ENCODE data around the gene COPZ2.
"Not testable (repeated sequence)": the region's sequence is repeated elsewhere in the genome, so short reads cannot be mapped to it uniquely, and the experiment has no call there.

The COPZ2 gene

DNA sequence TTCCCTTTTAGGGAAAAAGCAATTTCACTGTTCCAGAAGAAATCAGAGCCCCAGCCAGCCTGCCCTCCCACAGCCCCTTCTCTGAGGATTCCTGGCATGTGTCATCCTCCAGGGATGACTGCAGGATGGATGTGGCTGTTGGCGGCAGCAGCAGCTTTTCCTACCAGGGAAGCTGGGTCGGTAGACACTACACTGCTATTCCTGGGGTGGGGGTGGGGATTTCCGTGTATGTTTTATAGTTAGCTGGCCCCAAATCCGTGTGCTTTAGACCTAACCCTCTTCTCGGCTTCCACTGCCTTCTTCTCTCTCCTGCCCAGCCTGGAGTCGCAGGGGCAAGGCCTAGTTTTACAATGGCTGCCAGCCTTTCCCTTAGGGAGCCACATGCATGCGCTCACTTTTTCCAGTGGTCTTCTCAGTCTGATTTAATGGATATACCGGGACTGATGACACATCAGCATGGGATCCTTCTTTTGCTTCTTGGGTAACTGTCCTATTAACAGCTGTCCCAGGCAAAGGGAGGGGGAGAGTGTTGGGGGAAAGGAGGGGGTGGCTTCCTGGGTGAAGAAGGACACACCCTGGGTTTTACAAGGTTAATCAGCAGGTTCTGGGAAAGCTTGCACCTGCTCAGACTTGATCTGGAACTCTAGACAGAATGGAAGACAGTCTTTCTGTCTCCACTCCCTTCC lies 7.9 kb upstream of the COPZ2 start:
- no peak for DNase-seq (ENCODE audit: insufficient read length)
- FAIRE-seq = no peak

DNA sequence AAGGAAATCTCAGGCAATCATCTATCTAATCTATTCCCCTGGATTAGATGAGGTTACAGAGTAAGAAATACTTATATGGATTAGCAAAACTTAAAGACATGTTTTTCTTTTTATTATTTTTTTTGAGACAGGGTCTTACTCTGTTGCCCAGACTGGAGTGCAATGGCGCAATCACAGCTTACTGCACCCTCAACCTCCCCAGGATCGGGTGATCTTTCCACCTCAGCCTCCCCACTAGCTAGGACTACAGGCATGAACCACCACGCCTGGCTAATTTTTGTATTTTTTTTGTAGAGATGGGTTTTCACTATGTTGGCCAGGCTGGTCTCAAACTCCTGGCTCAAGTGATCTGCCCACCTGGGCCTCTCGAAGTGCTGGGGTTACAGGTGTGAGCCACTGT lies 7.3 kb upstream of the COPZ2 start:
- TF ChIP-seq POLR2A (IDR thresholded peaks at IDR 0.05; ENCODE audit: low read depth, low read length) = no peak
- no peak for TF ChIP-seq TAF1 (IDR thresholded peaks at IDR 0.05; ENCODE audit: borderline replicate concordance, low read depth, low read length)
- TF ChIP-seq POLR2AphosphoS5 (IDR thresholded peaks at IDR 0.05; ENCODE audit: low read depth, low read length) = no peak
- DNase-seq (ENCODE audit: insufficient read length) (no peak), FAIRE-seq (no peak)

More for the DNA sequence above, 7.9 kb upstream of the COPZ2 start:
- no peak for TF ChIP-seq TAF1 (IDR thresholded peaks at IDR 0.05; ENCODE audit: borderline replicate concordance, low read depth, low read length)
- no peak for TF ChIP-seq POLR2AphosphoS5 (IDR thresholded peaks at IDR 0.05; ENCODE audit: low read depth, low read length)
- TF ChIP-seq POLR2A (IDR thresholded peaks at IDR 0.05; ENCODE audit: low read depth, low read length) = no peak

DNA sequence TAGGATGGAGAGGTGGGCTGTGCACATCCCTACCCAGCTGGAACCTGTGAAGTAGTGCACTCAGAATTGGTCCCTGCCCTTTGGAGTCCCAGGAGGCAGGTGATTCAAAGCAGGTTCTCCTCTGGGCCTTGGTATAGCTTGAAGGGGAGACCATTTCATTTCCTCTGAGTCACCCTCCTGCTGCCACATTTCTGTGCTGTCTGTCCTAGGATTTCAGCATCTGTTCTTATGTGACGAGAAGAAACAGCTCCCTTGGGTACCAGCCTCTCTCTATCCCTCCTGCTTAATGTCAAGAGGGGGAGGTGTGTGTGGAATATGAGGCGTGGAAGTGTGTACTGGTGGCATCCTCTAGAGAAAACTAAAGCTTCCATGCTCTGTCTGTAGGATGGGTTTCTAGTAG lies 5.6 kb upstream of the COPZ2 start:
- no peak for DNase-seq (ENCODE audit: insufficient read length)
- no peak for FAIRE-seq
- no peak for TF ChIP-seq POLR2A (IDR thresholded peaks at IDR 0.05; ENCODE audit: low read depth, low read length)
- TF ChIP-seq POLR2AphosphoS5 (IDR thresholded peaks at IDR 0.05; ENCODE audit: low read depth, low read length) = no peak
- TF ChIP-seq TAF1 (IDR thresholded peaks at IDR 0.05; ENCODE audit: borderline replicate concordance, low read depth, low read length) = no peak

DNA sequence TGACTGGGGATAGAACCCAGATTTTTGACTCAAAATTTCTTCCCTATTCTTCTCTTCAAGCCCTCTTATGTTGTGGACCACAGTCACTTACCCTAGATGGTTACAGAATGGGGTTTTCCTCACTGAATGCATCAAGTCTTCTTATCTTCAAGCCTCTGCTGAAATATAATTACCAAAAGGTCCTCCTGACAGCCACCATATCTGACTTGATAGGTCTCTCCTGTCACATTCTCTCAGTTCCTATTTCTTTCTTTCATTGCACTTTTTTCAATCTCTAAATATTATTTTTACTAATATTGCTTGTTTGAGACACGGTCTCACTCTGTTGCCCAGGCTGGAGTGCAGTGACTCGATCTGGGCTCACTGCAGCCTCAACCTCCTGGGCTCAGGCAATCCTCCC lies 1.1 kb upstream of the COPZ2 start:
- TF ChIP-seq TAF1 (IDR thresholded peaks at IDR 0.05; ENCODE audit: borderline replicate concordance, low read depth, low read length) = no peak
- no peak for TF ChIP-seq POLR2A (IDR thresholded peaks at IDR 0.05; ENCODE audit: low read depth, low read length)
- TF ChIP-seq POLR2AphosphoS5 (IDR thresholded peaks at IDR 0.05; ENCODE audit: low read depth, low read length) = no peak
- no peak for DNase-seq (ENCODE audit: insufficient read length)
- FAIRE-seq = no peak

DNA sequence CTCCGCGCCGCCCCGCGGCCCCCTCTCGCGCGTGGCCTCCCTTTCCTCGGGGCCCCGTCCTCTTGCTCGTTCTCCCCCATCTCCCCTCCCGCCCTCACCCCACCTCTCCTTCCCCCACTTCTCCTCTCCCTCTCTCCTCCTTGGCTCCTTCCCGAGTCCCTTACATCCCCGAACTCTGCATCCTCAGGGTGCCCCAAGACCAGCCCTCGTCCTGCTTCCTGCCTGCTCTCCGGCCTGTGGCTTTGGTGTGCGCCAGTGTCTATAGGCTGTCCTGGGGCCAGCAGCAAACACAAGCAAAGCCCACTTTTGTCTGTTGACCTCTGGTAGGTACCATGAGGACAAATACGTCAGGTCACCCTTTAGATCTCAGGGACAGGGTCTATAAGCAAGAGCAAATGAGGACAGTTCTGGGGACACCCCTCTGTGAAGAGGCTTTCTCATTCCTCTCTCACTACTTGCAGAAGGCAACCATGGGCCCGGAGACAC lies 284 bp upstream of the COPZ2 start:
- DNase-seq (ENCODE audit: insufficient read length) (no peak), FAIRE-seq (peak; percentile 56)
- TF ChIP-seq POLR2A (IDR thresholded peaks at IDR 0.05; ENCODE audit: low read depth, low read length) (no peak), POLR2AphosphoS5 (IDR thresholded peaks at IDR 0.05; ENCODE audit: low read depth, low read length) (no peak), TAF1 (IDR thresholded peaks at IDR 0.05; ENCODE audit: borderline replicate concordance, low read depth, low read length) (no peak)

DNA sequence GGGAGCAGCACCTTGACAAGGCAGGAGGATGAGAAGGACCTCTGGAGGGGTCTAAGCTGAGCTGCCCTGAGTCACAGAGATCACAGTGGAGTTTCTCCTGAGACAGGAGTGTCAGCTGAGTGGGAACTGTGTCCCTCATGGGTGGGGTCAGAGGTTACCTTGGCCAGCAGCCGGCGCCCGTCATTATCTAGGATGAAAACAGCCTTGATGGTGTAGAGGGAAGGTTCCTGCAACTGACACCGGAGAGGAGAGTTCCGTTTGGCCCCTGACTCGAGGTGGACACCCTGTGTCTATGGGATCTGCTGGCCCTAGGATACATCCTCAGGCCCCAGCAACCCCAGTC lies 933 bp downstream of the COPZ2 start:
- FAIRE-seq (no peak), DNase-seq (ENCODE audit: insufficient read length) (no peak)
- no peak for TF ChIP-seq POLR2A (IDR thresholded peaks at IDR 0.05; ENCODE audit: low read depth, low read length)

DNA sequence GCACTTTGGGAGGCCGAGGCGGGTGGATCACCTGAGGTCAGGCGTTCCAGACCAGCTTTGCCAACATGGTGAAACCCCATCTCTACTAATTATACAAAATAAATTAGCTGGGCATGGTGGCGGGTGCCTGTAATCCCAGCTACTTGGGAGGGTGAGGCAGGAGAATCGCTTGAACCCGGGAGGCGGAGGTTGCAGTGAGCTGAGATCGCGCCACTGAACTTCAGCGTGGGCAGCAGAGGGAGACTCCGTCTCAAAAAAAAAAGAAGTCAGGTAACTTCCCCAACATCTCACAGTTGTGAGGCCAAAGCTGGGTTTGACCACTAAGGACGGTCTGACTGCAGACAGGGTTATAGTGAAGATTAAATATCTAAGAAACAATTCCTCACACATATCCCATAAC lies 2.9 kb downstream of the COPZ2 start:
- DNase-seq (ENCODE audit: insufficient read length); FAIRE-seq: not testable (repeated sequence)

DNA sequence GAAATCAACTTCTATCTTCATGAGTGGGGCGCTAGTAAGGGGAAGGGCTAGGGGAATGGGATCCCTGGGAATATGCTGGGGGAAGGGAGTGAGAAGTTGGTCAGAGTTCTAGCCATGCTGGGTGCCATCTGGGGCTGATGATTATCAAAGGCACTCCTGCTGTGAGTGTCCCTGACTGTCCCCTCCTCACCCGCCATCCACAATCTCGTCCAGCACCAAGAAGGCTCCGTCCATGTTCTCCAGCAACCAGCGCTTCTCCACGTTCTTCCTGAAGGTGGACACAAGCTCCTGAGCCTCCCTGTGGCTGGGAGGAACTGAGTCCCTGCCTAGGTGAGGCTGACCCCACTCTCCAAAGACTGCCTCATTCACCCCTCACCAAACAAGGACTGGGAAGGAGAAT lies 5.6 kb downstream of the COPZ2 start:
- FAIRE-seq (no peak), DNase-seq (ENCODE audit: insufficient read length) (no peak)
- no peak for TF ChIP-seq POLR2AphosphoS5 (IDR thresholded peaks at IDR 0.05; ENCODE audit: low read depth, low read length)
- TF ChIP-seq POLR2A (IDR thresholded peaks at IDR 0.05; ENCODE audit: low read depth, low read length) = no peak
- no peak for TF ChIP-seq TAF1 (IDR thresholded peaks at IDR 0.05; ENCODE audit: borderline replicate concordance, low read depth, low read length)

DNA sequence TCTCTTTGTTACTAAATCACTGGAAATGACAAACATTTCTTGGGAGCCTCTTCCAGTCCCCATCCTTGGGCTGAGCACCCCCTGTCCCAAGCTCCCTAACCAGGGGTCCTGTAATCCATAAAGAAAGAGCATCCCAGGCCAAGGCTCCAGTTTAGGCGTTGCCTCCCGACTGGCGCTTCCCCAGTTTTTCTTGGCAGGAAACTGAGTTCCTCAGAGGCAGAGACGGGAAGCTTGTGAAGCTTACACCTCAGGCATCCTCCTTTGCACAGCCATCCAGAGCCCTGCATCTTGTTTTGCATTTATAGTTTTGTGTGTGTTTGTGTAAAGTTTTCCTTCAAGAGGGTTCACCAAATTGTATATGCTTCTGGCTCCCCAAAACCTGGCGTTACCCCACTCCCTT lies 7.1 kb downstream of the COPZ2 start:
- FAIRE-seq (no peak), DNase-seq (ENCODE audit: insufficient read length) (no peak)

DNA sequence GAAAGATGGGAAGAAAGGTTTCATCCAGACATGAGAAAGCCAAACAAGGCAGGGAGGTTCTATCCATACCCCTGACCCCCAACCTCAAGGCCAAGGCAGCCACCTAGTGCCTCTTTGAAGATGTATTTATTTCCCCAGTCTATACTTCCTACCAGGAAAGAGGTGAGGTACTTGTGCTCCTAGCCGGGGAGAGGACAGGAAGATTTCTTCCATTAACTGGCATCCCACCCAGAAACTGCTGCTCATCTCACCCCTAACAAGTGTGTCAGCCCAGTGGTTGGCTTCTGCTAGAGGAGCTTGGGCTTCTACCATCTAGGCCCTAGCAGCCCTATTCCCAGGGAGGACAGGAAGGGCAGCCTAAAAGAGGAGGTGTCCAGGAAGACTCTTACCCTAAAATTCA lies 8.9 kb downstream of the COPZ2 start:
- TF ChIP-seq POLR2A (IDR thresholded peaks at IDR 0.05; ENCODE audit: low read depth, low read length) (no peak), POLR2AphosphoS5 (IDR thresholded peaks at IDR 0.05; ENCODE audit: low read depth, low read length) (no peak), TAF1 (IDR thresholded peaks at IDR 0.05; ENCODE audit: borderline replicate concordance, low read depth, low read length) (no peak)
- DNase-seq (ENCODE audit: insufficient read length) (no peak), FAIRE-seq (no peak)

More for the DNA sequence above, 7.1 kb downstream of the COPZ2 start:
- no peak for TF ChIP-seq TAF1 (IDR thresholded peaks at IDR 0.05; ENCODE audit: borderline replicate concordance, low read depth, low read length)
- TF ChIP-seq POLR2A (IDR thresholded peaks at IDR 0.05; ENCODE audit: low read depth, low read length) = no peak
- TF ChIP-seq POLR2AphosphoS5 (IDR thresholded peaks at IDR 0.05; ENCODE audit: low read depth, low read length) = no peak

DNA sequence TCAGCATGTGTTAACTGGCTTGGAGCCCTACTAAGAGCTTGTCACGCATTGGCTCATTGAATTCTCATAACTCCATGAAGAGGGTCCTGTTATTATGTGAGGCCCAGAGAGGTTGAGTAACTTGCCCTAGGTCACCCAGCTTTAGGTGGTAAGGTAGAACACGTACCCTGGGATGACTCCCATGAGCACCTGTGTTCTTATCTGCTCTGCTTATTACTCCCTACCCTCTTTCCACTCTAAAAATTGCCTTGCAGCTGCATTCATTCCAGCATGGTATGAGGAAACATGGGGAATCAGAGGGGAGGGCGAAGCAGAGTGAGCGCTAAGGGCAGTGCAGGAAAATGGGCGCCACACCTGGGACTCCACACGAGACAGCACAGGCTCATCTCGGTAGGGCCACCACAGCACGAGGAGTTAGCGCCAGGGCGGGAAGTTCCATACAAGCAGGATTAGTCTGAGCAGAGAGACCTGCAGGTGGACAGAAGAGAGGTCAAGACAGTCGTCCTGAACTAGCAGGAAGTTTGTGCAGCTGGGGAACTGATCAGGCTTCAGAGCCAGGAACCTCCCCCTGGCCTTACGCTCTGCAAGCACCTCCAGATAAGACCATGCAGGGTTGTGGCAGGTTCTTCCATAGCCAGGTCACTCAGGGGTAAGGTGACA lies 10.1 kb downstream of the COPZ2 start:
- FAIRE-seq = no peak
- DNase-seq (ENCODE audit: insufficient read length) = no peak
- no peak for TF ChIP-seq POLR2AphosphoS5 (IDR thresholded peaks at IDR 0.05; ENCODE audit: low read depth, low read length)
- no peak for TF ChIP-seq POLR2A (IDR thresholded peaks at IDR 0.05; ENCODE audit: low read depth, low read length)
- TF ChIP-seq TAF1 (IDR thresholded peaks at IDR 0.05; ENCODE audit: borderline replicate concordance, low read depth, low read length) = no peak

DNA sequence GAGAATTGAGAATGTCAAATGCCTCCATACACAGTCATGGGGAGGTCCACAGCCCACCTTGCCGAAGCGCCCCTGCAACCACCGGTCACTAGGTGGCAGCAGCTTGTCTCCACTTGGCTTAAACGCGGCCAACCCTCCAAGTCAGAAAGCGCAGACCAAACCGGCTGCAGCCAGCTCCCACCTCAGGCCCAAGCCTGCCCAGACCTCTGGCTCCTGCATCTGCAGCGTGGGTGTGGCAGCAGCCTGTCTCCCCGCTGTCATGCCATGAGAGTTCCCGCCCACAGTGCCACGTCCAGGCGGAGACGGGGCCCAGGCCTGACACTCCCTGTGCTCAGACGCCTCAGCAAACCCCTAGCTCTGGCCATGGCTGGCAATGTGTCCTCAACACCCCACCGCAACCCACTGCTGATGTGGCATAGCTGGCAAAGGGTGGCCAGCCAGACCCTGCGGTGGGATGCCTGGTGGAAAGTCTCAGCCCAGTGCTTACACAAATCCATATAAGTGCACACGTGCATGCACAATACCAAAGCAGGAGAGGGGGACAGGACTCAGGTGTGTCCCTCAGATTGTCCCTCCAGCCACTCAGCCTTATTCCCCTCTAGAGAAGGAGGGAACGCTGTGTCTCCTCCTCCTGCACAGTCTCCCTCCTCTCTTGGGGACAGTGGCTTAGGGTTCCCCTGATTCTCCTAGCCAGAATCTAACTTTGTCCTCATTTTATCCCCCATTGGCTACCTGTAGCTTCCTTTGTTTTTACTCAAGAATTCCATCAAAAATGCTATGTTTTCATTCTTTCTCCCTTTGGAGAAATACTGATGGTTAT lies 10.9 kb downstream of the COPZ2 start:
- FAIRE-seq = peak; percentile 85
- TF ChIP-seq POLR2AphosphoS5 (IDR thresholded peaks at IDR 0.05; ENCODE audit: low read depth, low read length) (no peak), TAF1 (IDR thresholded peaks at IDR 0.05; ENCODE audit: borderline replicate concordance, low read depth, low read length) (no peak), POLR2A (IDR thresholded peaks at IDR 0.05; ENCODE audit: low read depth, low read length) (no peak)

More for the DNA sequence above, 10.9 kb downstream of the COPZ2 start:
- peak; percentile 83 for DNase-seq (ENCODE audit: insufficient read length)
